HG02588 (cell line): ENCODE results near the gene HAGHL.
"Not testable (repeated sequence)": the region's sequence is repeated elsewhere in the genome, so short reads cannot be mapped to it uniquely, and the experiment has no call there.

Experiments
- ATAC-seq: cut with Tn5 transposase; IDR thresholded peaks from one replicate; pipeline ENCODE4 v1.9.1; 2021; ENCODE audit warnings: mild to moderate bottlenecking, moderate library complexity; ENCODE audit not compliant: unreplicated experiment

Gene HAGHL

GRCh38 chr16:686459-687260 lies 40.2 kb upstream of the HAGHL start:
- ATAC-seq = no peak

GRCh38 chr16:687499-687898 lies 39.4 kb upstream of the HAGHL start:
- no peak for ATAC-seq

DNA sequence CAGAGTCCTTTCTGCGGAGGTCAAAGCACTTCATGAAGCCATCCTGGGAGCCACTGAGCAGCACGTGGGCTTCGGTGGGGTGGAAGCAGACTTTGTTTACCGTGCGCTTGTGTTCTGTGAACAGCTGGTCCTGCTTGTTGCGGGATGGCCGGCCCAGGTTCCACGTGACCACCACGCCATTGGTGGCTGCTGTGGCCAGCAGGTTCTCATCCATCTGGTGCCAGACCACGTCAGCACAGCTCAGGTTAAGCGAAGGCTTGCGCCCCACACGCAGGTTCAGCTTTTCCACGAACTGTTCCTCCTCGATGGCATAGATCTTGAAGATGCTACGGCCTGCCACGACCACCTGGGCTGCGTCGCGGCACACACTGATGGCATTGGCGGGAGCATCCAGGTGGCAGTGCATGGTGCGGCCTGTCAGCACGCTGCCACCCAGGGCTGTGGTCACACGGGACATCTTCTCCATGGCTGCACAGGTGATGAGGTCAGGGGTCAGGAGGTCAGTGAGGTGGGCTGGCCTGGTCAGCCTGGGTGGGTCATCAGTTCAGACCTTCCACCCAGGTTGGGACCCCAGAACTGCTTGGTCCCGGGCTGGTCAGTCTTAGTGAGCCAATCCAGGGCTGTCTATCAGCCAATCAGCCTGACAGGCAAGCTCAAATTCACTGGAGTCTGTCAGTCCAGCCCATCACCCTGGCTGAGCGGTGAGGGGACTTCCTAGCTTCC lies 37.6 kb upstream of the HAGHL start:
- no peak for ATAC-seq

DNA sequence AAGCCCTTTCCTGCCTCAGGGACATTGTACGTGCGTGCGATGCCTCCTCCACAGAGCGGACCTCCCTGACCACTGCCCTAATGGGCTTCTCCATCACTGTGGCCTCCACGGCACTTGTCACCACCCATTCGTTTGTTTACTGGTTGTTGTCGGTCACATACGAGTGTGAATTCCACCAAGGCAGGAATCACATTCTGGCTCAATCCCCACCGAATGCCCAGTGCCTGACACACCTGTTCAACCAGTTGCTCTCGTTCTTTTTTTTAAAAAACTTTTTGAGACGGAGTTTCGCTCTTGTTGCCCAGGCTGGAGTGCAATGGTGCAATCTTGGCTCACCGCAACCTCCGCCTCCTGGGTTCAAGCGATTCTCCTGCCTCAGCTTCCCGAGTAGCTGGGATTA lies 35.7 kb upstream of the HAGHL start:
- not testable (repeated sequence) for ATAC-seq

DNA sequence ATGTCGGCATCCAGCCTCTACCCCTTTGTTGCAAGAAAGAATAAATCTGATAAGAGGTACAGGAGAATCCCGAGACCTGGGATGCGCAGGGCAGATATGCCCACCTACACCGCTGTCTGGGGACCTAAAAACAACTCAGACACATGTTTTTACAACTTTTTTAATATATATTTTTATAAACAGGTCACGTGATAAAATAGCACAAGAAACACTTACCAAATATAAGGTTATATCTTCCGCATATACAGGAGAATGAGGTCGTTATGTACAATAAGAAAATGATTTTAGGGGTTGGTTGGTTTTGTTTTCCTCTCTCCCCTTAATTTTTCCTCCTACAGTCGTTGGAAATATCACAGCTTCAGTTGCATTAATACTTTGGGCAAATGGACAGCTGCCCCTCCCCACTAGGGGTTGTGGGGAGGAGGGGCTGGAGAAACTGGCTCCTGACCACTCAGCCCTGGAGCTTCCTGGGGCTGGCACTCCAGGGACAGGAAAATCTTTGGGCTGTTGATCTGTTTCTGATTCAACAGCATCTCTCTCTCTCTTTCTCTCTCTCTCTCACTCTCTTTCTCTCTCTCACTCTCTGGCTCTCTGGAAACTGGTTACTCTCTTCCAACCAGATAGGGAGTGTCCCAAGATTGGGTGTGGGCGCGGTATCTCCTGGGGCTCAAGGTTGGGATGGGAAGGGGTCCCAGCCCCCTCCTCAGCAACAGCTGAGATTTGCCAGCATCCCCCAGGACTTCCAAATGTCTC lies 34.4 kb upstream of the HAGHL start:
- no peak for ATAC-seq

DNA sequence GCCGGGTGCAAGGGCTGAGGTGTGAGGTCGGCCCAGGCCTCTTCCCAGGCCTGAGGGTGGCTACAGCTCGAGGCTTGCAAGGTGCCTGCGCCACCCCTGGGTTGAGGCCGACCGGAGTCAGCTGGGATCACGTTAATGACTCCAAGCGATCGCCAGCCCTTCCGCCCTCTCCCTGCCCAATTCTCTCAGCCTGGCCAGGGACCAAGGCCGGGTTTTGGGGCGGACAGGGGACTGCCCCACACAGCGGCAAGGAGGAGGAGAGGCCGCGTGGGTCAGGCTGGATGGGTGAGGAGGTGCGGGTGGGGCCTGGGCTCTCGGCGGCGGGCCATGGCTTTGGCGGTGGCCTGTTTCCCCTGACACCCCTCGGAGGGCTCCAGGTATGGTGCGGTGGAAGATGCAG lies 33.5 kb upstream of the HAGHL start:
- ATAC-seq = no peak

DNA sequence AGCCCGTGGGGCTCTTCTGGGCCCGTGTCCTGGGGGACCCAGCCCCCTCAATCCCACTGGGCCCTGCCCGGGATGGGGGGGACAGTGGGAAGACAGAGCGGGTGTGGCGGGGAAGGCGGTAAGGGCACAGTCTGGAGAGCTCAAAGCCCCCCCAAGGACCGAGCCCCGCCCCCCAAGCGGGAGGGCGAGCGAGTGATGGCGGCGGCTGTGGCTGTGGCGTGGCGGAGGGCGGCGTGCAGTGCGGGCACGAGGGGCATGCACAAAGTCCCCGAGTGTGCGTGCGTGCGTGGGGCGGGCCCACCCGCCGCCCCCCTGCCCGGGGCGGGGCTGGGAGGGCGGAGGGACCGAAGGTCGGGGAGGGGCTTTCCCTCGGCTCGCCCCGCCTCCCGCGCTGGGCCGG lies 33.1 kb upstream of the HAGHL start:
- ATAC-seq = no peak

DNA sequence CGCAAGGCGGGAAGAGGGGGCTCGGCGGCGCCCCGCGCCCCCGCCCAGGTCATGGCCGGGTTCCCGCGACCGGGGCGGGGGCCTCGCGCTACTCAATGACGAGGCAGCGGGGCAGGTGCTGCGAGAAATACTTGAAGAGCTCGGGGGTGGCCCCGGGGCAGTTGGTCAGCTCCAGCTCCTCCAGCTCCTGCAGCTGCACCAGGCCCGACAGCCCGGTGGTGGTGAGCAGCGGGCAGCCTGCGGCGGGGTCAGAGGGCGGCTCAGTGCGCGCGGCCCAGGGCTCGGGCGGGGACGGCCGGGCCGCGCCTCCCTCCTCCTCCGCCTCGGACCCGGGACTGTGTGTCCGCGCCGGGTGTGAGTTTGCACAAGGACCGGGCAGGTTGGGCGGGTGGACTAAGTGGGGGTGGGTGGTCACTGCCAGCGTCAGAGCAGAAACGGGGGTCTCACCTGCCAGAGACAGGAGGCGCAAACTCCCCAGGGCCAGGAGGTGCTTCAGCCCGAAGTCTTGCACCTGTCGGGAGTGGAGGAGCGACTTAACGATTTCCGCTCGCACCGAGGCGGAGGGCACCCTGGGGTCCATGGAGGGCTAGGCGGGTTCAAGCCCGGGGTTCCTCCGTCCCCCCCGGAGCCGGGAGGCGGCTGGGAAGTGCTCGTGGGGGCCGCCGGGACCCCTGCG lies 32.6 kb upstream of the HAGHL start:
- ATAC-seq = no peak

GRCh38 chr16:694863-695354 lies 32.0 kb upstream of the HAGHL start:
- no peak for ATAC-seq

DNA sequence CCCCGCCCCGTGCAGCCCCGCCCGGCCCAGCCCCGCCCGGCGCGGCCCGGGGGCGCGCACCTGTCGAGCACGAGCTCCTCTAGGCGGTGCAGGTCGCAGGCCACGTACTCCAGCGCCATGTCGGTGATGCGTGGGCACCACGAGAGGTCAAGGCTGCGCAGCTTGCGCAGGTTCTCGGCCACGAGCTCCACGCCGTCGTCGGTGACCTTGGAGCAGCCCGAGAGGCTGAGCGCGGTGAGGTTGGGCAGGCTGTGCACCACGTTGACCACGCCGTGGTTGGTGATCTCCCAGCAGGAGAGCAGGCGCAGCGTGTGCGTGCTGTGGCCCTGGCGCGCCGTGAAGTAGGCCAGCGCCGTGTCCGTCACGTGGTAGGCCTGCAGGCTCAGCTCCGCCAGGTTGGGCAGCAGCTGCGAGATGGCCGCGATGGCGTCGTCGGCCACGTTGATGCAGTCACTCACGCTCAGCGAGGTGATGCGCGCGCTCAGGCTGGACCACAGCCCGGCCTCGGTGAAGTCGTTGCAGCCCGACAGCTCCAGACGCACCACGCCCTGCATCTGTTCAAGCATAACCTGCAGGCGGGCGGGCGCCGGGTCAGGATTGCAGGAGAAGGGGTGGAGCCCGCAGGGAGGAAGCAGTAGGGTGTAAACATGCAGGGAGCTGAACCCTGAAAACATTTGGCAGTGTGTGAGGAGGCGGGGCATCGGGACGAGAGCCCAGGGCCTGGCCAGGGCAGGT lies 31.4 kb upstream of the HAGHL start:
- ATAC-seq = no peak

DNA sequence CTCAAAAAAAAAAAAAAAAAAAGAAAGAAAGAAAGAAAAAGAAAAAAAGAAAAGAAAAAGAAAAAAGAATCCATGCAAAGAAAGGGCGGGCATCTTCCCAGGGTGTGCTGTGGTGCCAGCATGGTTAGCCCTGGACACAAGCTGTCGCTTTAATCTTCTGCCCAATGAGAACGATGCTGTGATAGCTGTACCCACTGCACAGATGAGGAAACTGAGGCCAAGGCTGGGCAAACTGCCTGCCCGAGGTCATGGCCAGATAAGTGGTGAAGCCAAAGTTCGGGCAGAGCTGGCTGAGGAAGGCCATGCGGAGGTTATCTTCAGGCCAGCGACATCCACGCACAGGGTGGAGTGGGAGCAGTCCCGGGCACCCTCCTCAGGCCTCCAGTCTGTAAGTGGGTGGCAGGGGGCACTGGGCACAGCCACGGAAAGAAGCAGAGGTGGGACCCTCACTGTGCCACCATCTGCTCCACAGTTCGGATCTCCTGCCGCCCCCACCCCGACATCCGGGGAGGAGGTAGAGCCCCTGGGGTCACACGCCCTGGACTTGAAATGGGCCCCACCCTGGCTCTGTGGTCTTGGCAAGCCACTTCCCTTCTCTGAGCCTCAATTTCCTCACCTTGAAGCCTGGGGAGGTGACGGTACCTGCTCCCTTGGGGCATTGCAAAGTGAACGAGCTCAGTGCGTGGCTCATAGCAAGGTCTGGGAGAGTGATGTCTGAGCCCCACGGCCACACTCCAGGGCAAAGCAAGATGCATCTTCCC lies 27.8 kb upstream of the HAGHL start:
- ATAC-seq = no peak

GRCh38 chr16:700684-701584 lies 26.0 kb upstream of the HAGHL start:
- ATAC-seq = no peak

DNA sequence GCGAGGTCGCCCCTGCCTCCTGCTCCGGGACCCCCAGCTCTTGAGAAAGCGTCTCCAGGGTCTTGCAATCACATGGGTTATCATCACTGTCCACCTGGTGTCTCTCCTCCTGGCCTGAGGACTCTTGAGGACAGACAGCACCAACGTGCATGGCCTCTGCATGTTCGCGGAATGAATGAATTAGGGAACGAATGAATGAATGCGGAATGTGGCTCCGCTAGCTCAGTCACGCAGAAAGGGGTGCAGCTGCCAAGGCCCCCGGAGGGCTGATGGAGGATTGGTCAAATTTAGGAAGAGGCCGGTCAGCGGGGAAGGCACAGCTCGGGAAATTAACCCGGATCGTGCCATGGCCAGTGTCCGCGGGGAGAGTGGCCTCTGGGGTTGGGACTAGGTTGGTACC lies 24.6 kb upstream of the HAGHL start:
- ATAC-seq = no peak

DNA sequence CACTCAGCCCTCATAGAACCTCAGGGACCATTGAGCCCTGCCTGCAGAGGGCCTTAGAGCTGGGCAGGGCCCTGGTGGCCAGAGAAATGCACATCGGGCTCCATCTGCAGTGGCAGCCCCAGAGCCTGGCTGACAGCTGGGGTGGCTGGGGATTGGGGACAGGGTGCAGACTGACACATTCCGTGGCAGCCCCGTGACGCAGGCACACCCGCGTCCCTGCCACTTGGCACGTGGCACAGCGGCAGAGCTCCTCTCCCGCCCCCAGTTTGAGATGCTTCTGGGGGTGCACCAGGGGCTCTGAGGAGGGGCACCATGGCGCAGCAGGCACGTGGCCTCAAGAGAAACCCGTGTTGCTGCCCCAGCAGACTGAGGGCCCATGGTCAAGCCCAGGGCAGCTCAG lies 23.5 kb upstream of the HAGHL start:
- ATAC-seq = no peak

- no peak for ATAC-seq
Measured at GRCh38 chr16:704047-704446, 22.9 kb upstream of the HAGHL start.

DNA sequence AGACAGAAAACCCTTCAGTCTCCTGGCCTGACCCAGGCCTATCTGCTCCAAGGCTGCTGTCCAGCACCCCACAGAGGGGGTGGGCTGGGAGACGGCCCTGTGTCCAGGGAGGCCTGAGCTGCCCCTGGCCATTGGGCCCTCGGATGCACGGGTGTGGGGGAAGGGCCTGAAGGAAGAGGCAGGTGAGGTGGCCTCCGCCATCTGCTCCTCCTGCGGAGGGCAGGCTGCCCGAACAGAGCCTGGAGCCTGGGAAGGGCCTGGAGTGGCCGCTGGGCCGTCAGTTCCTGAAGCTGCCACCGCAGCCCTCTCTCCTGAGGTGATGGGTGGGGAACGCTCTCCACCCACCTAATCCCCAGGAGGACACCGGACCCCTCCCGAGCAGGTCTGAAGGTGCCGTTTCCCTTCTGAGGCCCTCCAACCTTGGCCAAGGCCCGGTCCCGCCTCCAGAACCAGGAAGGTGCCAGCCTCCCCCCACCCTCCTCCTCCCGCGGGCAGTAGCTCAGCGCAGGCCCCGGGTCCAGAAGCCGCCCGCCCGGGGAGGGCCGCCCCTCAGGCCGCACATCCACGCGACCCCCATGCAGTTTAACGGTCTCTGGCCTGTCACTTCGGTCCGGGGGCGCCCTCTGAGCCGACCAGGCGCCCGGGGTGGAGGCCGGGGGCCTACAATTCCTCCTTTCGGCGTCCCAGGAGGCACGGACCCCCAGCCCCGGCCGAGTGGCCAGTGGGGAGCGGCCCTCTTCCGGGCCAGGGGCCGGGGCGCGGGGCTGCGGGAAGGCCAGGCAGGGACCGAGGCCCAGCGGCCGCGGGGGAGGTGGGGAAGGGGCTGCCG lies 22.1 kb upstream of the HAGHL start:
- ATAC-seq = no peak

- no peak for ATAC-seq
Measured at GRCh38 chr16:705431-706188, 21.3 kb upstream of the HAGHL start, which contains the start of gene FBXL16. TSS of gene FBXL16 (minus strand) at chr16:705801. CDS start at chr16:697405, 8,396 bp downstream.
